ENCODE data around the gene SEL1L. TPM values are rescaled to one million over a fixed set of nuclear protein-coding genes. Genes with fewer than 3 reads are reported as not detected.

Gene SEL1L
- total and polyA plus RNA-seq, 2 of the 13 experiments (the other 11 are each of a cell fraction or from before 2014, with no cell fraction given): 15.3 to 61.0 TPM

GRCh38 chr14:81464253-81465002 is 69.2 kb downstream of the SEL1L start (continued):
- TF ChIP-seq, protein P1, sequence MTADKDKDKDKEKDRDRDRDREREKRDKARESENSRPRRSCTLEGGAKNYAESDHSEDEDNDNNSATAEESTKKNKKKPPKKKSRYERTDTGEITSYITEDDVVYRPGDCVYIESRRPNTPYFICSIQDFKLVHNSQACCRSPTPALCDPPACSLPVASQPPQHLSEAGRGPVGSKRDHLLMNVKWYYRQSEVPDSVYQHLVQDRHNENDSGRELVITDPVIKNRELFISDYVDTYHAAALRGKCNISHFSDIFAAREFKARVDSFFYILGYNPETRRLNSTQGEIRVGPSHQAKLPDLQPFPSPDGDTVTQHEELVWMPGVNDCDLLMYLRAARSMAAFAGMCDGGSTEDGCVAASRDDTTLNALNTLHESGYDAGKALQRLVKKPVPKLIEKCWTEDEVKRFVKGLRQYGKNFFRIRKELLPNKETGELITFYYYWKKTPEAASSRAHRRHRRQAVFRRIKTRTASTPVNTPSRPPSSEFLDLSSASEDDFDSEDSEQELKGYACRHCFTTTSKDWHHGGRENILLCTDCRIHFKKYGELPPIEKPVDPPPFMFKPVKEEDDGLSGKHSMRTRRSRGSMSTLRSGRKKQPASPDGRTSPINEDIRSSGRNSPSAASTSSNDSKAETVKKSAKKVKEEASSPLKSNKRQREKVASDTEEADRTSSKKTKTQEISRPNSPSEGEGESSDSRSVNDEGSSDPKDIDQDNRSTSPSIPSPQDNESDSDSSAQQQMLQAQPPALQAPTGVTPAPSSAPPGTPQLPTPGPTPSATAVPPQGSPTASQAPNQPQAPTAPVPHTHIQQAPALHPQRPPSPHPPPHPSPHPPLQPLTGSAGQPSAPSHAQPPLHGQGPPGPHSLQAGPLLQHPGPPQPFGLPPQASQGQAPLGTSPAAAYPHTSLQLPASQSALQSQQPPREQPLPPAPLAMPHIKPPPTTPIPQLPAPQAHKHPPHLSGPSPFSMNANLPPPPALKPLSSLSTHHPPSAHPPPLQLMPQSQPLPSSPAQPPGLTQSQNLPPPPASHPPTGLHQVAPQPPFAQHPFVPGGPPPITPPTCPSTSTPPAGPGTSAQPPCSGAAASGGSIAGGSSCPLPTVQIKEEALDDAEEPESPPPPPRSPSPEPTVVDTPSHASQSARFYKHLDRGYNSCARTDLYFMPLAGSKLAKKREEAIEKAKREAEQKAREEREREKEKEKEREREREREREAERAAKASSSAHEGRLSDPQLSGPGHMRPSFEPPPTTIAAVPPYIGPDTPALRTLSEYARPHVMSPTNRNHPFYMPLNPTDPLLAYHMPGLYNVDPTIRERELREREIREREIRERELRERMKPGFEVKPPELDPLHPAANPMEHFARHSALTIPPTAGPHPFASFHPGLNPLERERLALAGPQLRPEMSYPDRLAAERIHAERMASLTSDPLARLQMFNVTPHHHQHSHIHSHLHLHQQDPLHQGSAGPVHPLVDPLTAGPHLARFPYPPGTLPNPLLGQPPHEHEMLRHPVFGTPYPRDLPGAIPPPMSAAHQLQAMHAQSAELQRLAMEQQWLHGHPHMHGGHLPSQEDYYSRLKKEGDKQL (CRISPR knock-in tag; IDR thresholded peaks at IDR 0.05; ENCODE audit: low read depth): no peak
- TF ChIP-seq ZNF160 (CRISPR knock-in tag; IDR thresholded peaks at IDR 0.05): no peak
- TF ChIP-seq ZNF318 (CRISPR knock-in tag; IDR thresholded peaks at IDR 0.05): no peak
- TF ChIP-seq, protein P2, sequence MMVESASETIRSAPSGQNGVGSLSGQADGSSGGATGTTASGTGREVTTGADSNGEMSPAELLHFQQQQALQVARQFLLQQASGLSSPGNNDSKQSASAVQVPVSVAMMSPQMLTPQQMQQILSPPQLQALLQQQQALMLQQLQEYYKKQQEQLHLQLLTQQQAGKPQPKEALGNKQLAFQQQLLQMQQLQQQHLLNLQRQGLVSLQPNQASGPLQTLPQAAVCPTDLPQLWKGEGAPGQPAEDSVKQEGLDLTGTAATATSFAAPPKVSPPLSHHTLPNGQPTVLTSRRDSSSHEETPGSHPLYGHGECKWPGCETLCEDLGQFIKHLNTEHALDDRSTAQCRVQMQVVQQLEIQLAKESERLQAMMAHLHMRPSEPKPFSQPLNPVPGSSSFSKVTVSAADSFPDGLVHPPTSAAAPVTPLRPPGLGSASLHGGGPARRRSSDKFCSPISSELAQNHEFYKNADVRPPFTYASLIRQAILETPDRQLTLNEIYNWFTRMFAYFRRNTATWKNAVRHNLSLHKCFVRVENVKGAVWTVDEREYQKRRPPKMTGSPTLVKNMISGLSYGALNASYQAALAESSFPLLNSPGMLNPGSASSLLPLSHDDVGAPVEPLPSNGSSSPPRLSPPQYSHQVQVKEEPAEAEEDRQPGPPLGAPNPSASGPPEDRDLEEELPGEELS (CRISPR knock-in tag; IDR thresholded peaks at IDR 0.05): no peak
- no peak for TF ChIP-seq SCMH1 (CRISPR knock-in tag; IDR thresholded peaks at IDR 0.05; ENCODE audit: borderline replicate concordance)
- no peak for TF ChIP-seq HOXA7 (CRISPR knock-in tag; IDR thresholded peaks at IDR 0.05)
- TF ChIP-seq PHB2 (IDR thresholded peaks at IDR 0.05; ENCODE audit: partially characterized antibody): no peak
- no peak for TF ChIP-seq ZNF841 (CRISPR knock-in tag; IDR thresholded peaks at IDR 0.05; ENCODE audit: borderline replicate concordance)
- no peak for TF ChIP-seq GMEB1 (CRISPR knock-in tag; IDR thresholded peaks at IDR 0.05; ENCODE audit: borderline replicate concordance)
- no peak for TF ChIP-seq ZNF460 (CRISPR knock-in tag; IDR thresholded peaks at IDR 0.05; ENCODE audit: borderline replicate concordance)
